GM12878 (cell line): ENCODE measurements around the gene HLA-DQA2.

Experiments
- CTCF ChIP-seq, 3 experiments: IDR thresholded peaks in 2 of 3; conservative IDR thresholded peaks in 1 of 3; 2 replicates each; pipeline ENCODE4 v1.5.1; 2011; ENCODE audit warnings: low read depth in 3 of 3, low read length in 3 of 3, mild to moderate bottlenecking in 3 of 3, control low read depth in 2 of 3, moderate library complexity in 2 of 3, inconsistent platforms in 1 of 3, mixed read lengths in 1 of 3; ENCODE audit not compliant: control insufficient read depth in 2 of 3, insufficient read depth in 1 of 3; ENCODE audit errors: extremely low read depth in 1 of 3
- EP300 ChIP-seq, 2 experiments: fragments of 150-350 bp in 1 of 2; IDR thresholded peaks; 2 replicates each; pipeline ENCODE4 v1.6.1; 2011 to 2012; ENCODE audit warnings: low read depth in 2 of 2, low read length in 2 of 2, borderline replicate concordance in 1 of 2, improper control_type of control experiment in 1 of 2, inconsistent platforms in 1 of 2; ENCODE audit not compliant: control insufficient read depth in 1 of 2
- EZH2 ChIP-seq: IDR thresholded peaks from 2 replicates; pipeline ENCODE4 v1.6.1; 2012; ENCODE audit warnings: low read depth, mild to moderate bottlenecking, control low read depth, inconsistent platforms, low read length, borderline replicate concordance; ENCODE audit not compliant: control insufficient read depth
- MTA2 ChIP-seq: fragments of 450-650 bp; IDR thresholded peaks from 2 replicates; pipeline ENCODE4 v1.6.1; 2016; ENCODE audit warnings: low read depth, mild to moderate bottlenecking, moderate library complexity
- POLR2A ChIP-seq: IDR thresholded peaks from 2 replicates; pipeline ENCODE4 v1.6.1; 2011; ENCODE audit warnings: low read depth, mild to moderate bottlenecking, low read length
- SIN3A ChIP-seq: IDR thresholded peaks from 2 replicates; pipeline ENCODE4 v1.6.1; 2012; ENCODE audit warnings: low read depth, low read length, improper control_type of control experiment
- SPI1 ChIP-seq: IDR thresholded peaks from 2 replicates; pipeline ENCODE4 v1.6.1; 2011; ENCODE audit warnings: low read depth, mild to moderate bottlenecking, low read length, moderate library complexity, borderline replicate concordance; ENCODE audit not compliant: insufficient read depth
- STAT3 ChIP-seq: IDR thresholded peaks from 2 replicates; pipeline ENCODE4 v1.6.1; 2011; ENCODE audit warnings: low read depth, low read length, improper control_type of control experiment
- TAF1 ChIP-seq: IDR thresholded peaks from 2 replicates; pipeline ENCODE4 v1.6.1; 2011; ENCODE audit warnings: mild to moderate bottlenecking, low read depth, low read length, borderline replicate concordance
- ZNF274 ChIP-seq: IDR thresholded peaks from one replicate; pipeline ENCODE4 v1.8.0; 2011; ENCODE audit not compliant: insufficient read length, insufficient read depth
- TF ChIP-seq, protein P1 (sequence below): fragments of 450-650 bp; formaldehyde crosslinking; IDR thresholded peaks from 2 replicates; pipeline ENCODE4 v1.4.0; 2020; ENCODE audit warnings: mild to moderate bottlenecking, moderate library complexity
- TF ChIP-seq, protein P2 (sequence below): IDR thresholded peaks from 2 replicates; pipeline ENCODE4 v1.6.1; 2012; ENCODE audit warnings: low read depth, low read length, improper control_type of control experiment

- TF ChIP-seq MTA2 (no peak), TAF1 (no peak), CTCF (IDR thresholded peaks at IDR 0.05 in 2 of 3, conservative IDR thresholded peaks at IDR 0.05 in 1 of 3; ENCODE audit: control insufficient read depth in 2 of 3, extremely low read depth in 1 of 3, insufficient read depth in 1 of 3, low read depth in 3 of 3, low read length in 3 of 3) (no peak), ZNF274 (no peak), EP300 (IDR thresholded peaks at IDR 0.05; ENCODE audit: borderline replicate concordance in 1 of 2, control insufficient read depth in 1 of 2, low read depth in 2 of 2, low read length in 2 of 2) (no peak), SIN3A (no peak), SPI1 (no peak), STAT3 (no peak), EZH2 (no peak), POLR2A (no peak)
- TF ChIP-seq, protein P1, sequence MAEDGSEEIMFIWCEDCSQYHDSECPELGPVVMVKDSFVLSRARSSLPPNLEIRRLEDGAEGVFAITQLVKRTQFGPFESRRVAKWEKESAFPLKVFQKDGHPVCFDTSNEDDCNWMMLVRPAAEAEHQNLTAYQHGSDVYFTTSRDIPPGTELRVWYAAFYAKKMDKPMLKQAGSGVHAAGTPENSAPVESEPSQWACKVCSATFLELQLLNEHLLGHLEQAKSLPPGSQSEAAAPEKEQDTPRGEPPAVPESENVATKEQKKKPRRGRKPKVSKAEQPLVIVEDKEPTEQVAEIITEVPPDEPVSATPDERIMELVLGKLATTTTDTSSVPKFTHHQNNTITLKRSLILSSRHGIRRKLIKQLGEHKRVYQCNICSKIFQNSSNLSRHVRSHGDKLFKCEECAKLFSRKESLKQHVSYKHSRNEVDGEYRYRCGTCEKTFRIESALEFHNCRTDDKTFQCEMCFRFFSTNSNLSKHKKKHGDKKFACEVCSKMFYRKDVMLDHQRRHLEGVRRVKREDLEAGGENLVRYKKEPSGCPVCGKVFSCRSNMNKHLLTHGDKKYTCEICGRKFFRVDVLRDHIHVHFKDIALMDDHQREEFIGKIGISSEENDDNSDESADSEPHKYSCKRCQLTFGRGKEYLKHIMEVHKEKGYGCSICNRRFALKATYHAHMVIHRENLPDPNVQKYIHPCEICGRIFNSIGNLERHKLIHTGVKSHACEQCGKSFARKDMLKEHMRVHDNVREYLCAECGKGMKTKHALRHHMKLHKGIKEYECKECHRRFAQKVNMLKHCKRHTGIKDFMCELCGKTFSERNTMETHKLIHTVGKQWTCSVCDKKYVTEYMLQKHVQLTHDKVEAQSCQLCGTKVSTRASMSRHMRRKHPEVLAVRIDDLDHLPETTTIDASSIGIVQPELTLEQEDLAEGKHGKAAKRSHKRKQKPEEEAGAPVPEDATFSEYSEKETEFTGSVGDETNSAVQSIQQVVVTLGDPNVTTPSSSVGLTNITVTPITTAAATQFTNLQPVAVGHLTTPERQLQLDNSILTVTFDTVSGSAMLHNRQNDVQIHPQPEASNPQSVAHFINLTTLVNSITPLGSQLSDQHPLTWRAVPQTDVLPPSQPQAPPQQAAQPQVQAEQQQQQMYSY (CRISPR knock-in tag) = no peak
- TF ChIP-seq, protein P2, sequence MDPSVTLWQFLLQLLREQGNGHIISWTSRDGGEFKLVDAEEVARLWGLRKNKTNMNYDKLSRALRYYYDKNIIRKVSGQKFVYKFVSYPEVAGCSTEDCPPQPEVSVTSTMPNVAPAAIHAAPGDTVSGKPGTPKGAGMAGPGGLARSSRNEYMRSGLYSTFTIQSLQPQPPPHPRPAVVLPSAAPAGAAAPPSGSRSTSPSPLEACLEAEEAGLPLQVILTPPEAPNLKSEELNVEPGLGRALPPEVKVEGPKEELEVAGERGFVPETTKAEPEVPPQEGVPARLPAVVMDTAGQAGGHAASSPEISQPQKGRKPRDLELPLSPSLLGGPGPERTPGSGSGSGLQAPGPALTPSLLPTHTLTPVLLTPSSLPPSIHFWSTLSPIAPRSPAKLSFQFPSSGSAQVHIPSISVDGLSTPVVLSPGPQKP = no peak
Observed at GRCh38 chr6:32744776-32745175, 3.6 kb downstream of the HLA-DQA2 start.
